Trophoblast cell (in vitro differentiated cells and primary cell): ENCODE measurements around the gene GALK1.
"Not testable (repeated sequence)": the region's sequence is repeated elsewhere in the genome, so short reads cannot be mapped to it uniquely, and the experiment has no call there.

ENCODE experiments used
- DNase-seq, 2 donors: peaks; one replicate each; pipeline ENCODE4 v3.0.0-alpha.2; 2016
- H2AFZ ChIP-seq: 2 replicates; pipeline ENCODE4 v1.6.1; 2013; ENCODE audit warnings: low read length, moderate library complexity, mild to moderate bottlenecking; ENCODE audit not compliant: insufficient read depth, poor library complexity
- H2AK5ac ChIP-seq: 2 replicates; pipeline ENCODE4 v1.6.1; 2013; ENCODE audit warnings: mild to moderate bottlenecking, low read length
- H2BK120ac ChIP-seq: 2 replicates; pipeline ENCODE4 v1.6.1; 2013; ENCODE audit warnings: low read length, mild to moderate bottlenecking, moderate library complexity; ENCODE audit not compliant: insufficient read depth, poor library complexity
- H2BK12ac ChIP-seq: 2 replicates; pipeline ENCODE4 v1.6.1; 2013; ENCODE audit warnings: mild to moderate bottlenecking, low read length, moderate library complexity
- H2BK5ac ChIP-seq: 2 replicates; pipeline ENCODE4 v1.6.1; 2013; ENCODE audit warnings: low read length, low read depth, moderate library complexity, mild to moderate bottlenecking; ENCODE audit not compliant: poor library complexity
- H3K14ac ChIP-seq: 2 replicates; pipeline ENCODE4 v1.6.1; 2013; ENCODE audit warnings: mild to moderate bottlenecking, low read length
- H3K18ac ChIP-seq: 2 replicates; pipeline ENCODE4 v1.6.1; 2013; ENCODE audit warnings: mild to moderate bottlenecking, low read length
- H3K23ac ChIP-seq: 2 replicates; pipeline ENCODE4 v1.6.1; 2013; ENCODE audit warnings: low read length
- H3K27ac ChIP-seq: 2 replicates; pipeline ENCODE4 v1.5.1; 2013; ENCODE audit warnings: low read depth, mild to moderate bottlenecking, inconsistent platforms, low read length, moderate library complexity
- H3K27me3 ChIP-seq: 2 replicates; pipeline ENCODE4 v1.6.1; 2013; ENCODE audit warnings: inconsistent platforms, mild to moderate bottlenecking, low read length, moderate library complexity; ENCODE audit not compliant: insufficient read depth
- H3K36me3 ChIP-seq, 2 experiments: 1 replicate in 1 of 2; 2 replicates in 1 of 2; pipeline ENCODE4 v1.6.1; 2013; ENCODE audit warnings: low read length in 2 of 2, mild to moderate bottlenecking in 2 of 2, moderate library complexity in 1 of 2; ENCODE audit not compliant: insufficient read depth in 2 of 2, control insufficient read depth in 1 of 2
- H3K4ac ChIP-seq: 2 replicates; pipeline ENCODE4 v1.6.1; 2013; ENCODE audit warnings: low read depth, mild to moderate bottlenecking, low read length, moderate library complexity
- H3K4me1 ChIP-seq, 2 experiments: 1 replicate in 1 of 2; 2 replicates in 1 of 2; pipeline ENCODE4 v1.6.1; 2013; ENCODE audit warnings: low read length in 2 of 2, mild to moderate bottlenecking in 2 of 2, moderate library complexity in 1 of 2; ENCODE audit not compliant: insufficient read depth in 2 of 2, control insufficient read depth in 1 of 2
- H3K4me2 ChIP-seq: 2 replicates; pipeline ENCODE4 v1.6.1; 2013; ENCODE audit warnings: inconsistent platforms, mild to moderate bottlenecking, low read length, moderate library complexity
- H3K4me3 ChIP-seq: 2 replicates; pipeline ENCODE4 v1.5.1; 2013; ENCODE audit warnings: mild to moderate bottlenecking, low read depth, low read length, inconsistent platforms
- H3K79me1 ChIP-seq: one replicate; pipeline ENCODE4 v1.6.1; 2013; ENCODE audit warnings: low read length
- H3K79me2 ChIP-seq: 2 replicates; pipeline ENCODE4 v1.6.1; 2013; ENCODE audit warnings: low read length, mild to moderate bottlenecking; ENCODE audit not compliant: control insufficient read depth, insufficient read depth, poor library complexity
- H3K9ac ChIP-seq: 2 replicates; pipeline ENCODE4 v1.6.1; 2013; ENCODE audit warnings: mild to moderate bottlenecking, low read length
- H3K9me3 ChIP-seq: 2 replicates; pipeline ENCODE4 v1.6.1; 2013; ENCODE audit warnings: low read depth, mild to moderate bottlenecking, control low read depth, inconsistent platforms, low read length; ENCODE audit not compliant: insufficient read depth
- H4K12ac ChIP-seq: 2 replicates; pipeline ENCODE4 v1.6.1; 2013; ENCODE audit warnings: low read depth, mild to moderate bottlenecking, low read length, moderate library complexity
- H4K8ac ChIP-seq: 2 replicates; pipeline ENCODE4 v1.6.1; 2013; ENCODE audit warnings: low read depth, mild to moderate bottlenecking, low read length, moderate library complexity
- H4K91ac ChIP-seq: one replicate; pipeline ENCODE4 v1.6.1; 2013; ENCODE audit warnings: low read depth, mild to moderate bottlenecking, low read length, moderate library complexity
- WGBS: extraction: QIAGEN DNeasy Blood & Tissue Kit; methylation state at CpG from one replicate; pipeline ENCODE4 v1.1.7; 2013; ENCODE audit warnings: missing lambda C conversion rate; ENCODE audit not compliant: insufficient read length, insufficient coverage; ENCODE audit errors: extremely low coverage; 5-methylcytosine and 5-hydroxymethylcytosine counted together

GALK1 gene

GRCh38 chr17:75778066-75778860 lies 13.3 kb upstream of the GALK1 start:
- not testable (repeated sequence) for H2AK5ac ChIP-seq, H4K8ac ChIP-seq, H2BK120ac ChIP-seq, H3K9me3 ChIP-seq, H3K18ac ChIP-seq, H3K23ac ChIP-seq, H2AFZ ChIP-seq, H4K91ac ChIP-seq, H3K4me1 ChIP-seq, DNase-seq, H2BK12ac ChIP-seq, H3K27me3 ChIP-seq, H2BK5ac ChIP-seq, H3K79me1 ChIP-seq
- Histone ChIP-seq H3K9ac (peak overlapping the region; percentile 96), H4K12ac (peak overlapping the region; percentile 9), H3K27ac (peak overlapping the region; percentile 89), H3K36me3 (peaks cover 10 to 23% of the 10 kb centered on the region in 2 experiments), H3K14ac (peak overlapping the region; percentile 94), H3K4ac (peak overlapping the region; percentile 97), H3K4me2 (peak overlapping the region; percentile 80), H3K79me2 (peaks cover 12% of the 10 kb centered on the region), H3K4me3 (peak overlapping the region; percentile 94)
- no CpG with 5 or more reads among the region's 19 CpGs for WGBS

GRCh38 chr17:75777296-75777922 lies 12.4 kb upstream of the GALK1 start:
- no peak overlapping the region for H2AFZ ChIP-seq

GRCh38 chr17:75776386-75777295 lies 11.6 kb upstream of the GALK1 start:
- H3K4me2 ChIP-seq: peak overlapping the region; percentile 10
- no peak overlapping the region for H2BK5ac ChIP-seq
- H3K4me3 ChIP-seq: no peak overlapping the region
- no peak overlapping the region for H4K12ac ChIP-seq
- H3K4me1 ChIP-seq: peaks cover 0 to 5% of the 10 kb centered on the region in 2 experiments
- H2AK5ac ChIP-seq: no peak overlapping the region
- H3K27me3 ChIP-seq: no peaks in the 10 kb centered on the region
- no peaks in the 10 kb centered on the region for H3K9me3 ChIP-seq
- peaks cover 7% of the 10 kb centered on the region for H3K79me1 ChIP-seq
- no peak overlapping the region for H4K8ac ChIP-seq
- H3K27ac ChIP-seq: no peak overlapping the region
- WGBS: no CpG with 5 or more reads among the region's 15 CpGs
- H2BK120ac ChIP-seq: no peak overlapping the region
- no peak overlapping the region for H2BK12ac ChIP-seq
- H3K23ac ChIP-seq: no peak overlapping the region
- H3K79me2 ChIP-seq: peaks cover 12% of the 10 kb centered on the region
- H3K18ac ChIP-seq: no peak overlapping the region
- H2AFZ ChIP-seq: no peak overlapping the region
- peaks cover 10 to 23% of the 10 kb centered on the region in 2 experiments for H3K36me3 ChIP-seq
- no peak overlapping the region for H3K4ac ChIP-seq
- DNase-seq: peak; percentile 38 to 55
- no peak overlapping the region for H3K9ac ChIP-seq
- no peak overlapping the region for H3K14ac ChIP-seq
- H4K91ac ChIP-seq: no peak overlapping the region

More at GRCh38 chr17:75777296-75777922, 12.4 kb upstream of the GALK1 start:
- no peak overlapping the region for H2BK5ac ChIP-seq
- H4K8ac ChIP-seq: no peak overlapping the region
- peaks cover 10 to 23% of the 10 kb centered on the region in 2 experiments for H3K36me3 ChIP-seq
- peaks cover 12% of the 10 kb centered on the region for H3K79me2 ChIP-seq
- H2BK12ac ChIP-seq: no peak overlapping the region
- peak in 1 of 2 donors; percentile 23 for DNase-seq
- no peaks in the 10 kb centered on the region for H3K27me3 ChIP-seq
- no CpG with 5 or more reads among the region's 2 CpGs for WGBS
- no peak overlapping the region for H3K23ac ChIP-seq
- H3K4me1 ChIP-seq: peaks cover 0 to 5% of the 10 kb centered on the region in 2 experiments
- H3K14ac ChIP-seq: no peak overlapping the region
- H3K4me2 ChIP-seq: peak overlapping the region; percentile 55
- no peak overlapping the region for H4K12ac ChIP-seq
- H3K79me1 ChIP-seq: peaks cover 7% of the 10 kb centered on the region
- H3K27ac ChIP-seq: no peak overlapping the region
- H3K18ac ChIP-seq: no peak overlapping the region
- no peak overlapping the region for H2AK5ac ChIP-seq
- no peak overlapping the region for H3K4ac ChIP-seq
- H3K9ac ChIP-seq: no peak overlapping the region
- H4K91ac ChIP-seq: no peak overlapping the region
- no peak overlapping the region for H2BK120ac ChIP-seq
- no peak overlapping the region for H3K4me3 ChIP-seq
- H3K9me3 ChIP-seq: no peaks in the 10 kb centered on the region

- Histone ChIP-seq H3K4me2 (no peak overlapping the region), H2BK12ac (no peak overlapping the region)
- peak; percentile 63 to 72 for DNase-seq
Observed at GRCh38 chr17:75774991-75775668, 10.1 kb upstream of the GALK1 start.

More at GRCh38 chr17:75774991-75775668, 10.1 kb upstream of the GALK1 start:
- Histone ChIP-seq H3K18ac (no peak overlapping the region), H3K4me1 (peaks cover 0 to 5% of the 10 kb centered on the region in 2 experiments), H3K36me3 (peaks cover 10 to 23% of the 10 kb centered on the region in 2 experiments), H3K79me1 (peaks cover 7% of the 10 kb centered on the region), H2BK5ac (no peak overlapping the region), H2AFZ (no peak overlapping the region), H3K14ac (no peak overlapping the region), H3K27ac (no peak overlapping the region), H3K4ac (no peak overlapping the region), H3K9me3 (no peaks in the 10 kb centered on the region), H3K9ac (no peak overlapping the region), H3K27me3 (no peaks in the 10 kb centered on the region), H3K4me3 (no peak overlapping the region), H4K8ac (no peak overlapping the region), H4K91ac (no peak overlapping the region), H3K79me2 (peaks cover 12% of the 10 kb centered on the region), H2AK5ac (no peak overlapping the region), H3K23ac (no peak overlapping the region), H2BK120ac (no peak overlapping the region), H4K12ac (no peak overlapping the region)
- no CpG with 5 or more reads among the region's 6 CpGs for WGBS
